ENCODE results near the gene GPR37.

The GPR37 gene

GRCh38 chr7:124796771-124797170 is 31.2 kb upstream of the GPR37 start:
- Histone ChIP-seq H3K9me3 (ENCODE audit: control insufficient read depth, insufficient read depth, low read length) (no peaks in the 10 kb centered on the region), H3K27ac (ENCODE audit: low read length) (no peak overlapping the region), H3K4me3 (ENCODE audit: low read length) (no peak overlapping the region), H3K27me3 (ENCODE audit: control insufficient read depth, insufficient read depth, low read length) (no peaks in the 10 kb centered on the region), H3K4me1 (ENCODE audit: control insufficient read depth, insufficient read depth, low read length) (no peaks in the 10 kb centered on the region), H3K36me3 (ENCODE audit: control insufficient read depth, insufficient read depth, low read length) (no peaks in the 10 kb centered on the region)
- no peak for DNase-seq (ENCODE audit: low read depth, low spot score)
- WGBS (ENCODE audit: insufficient coverage, insufficient read length): no CpG with 5 or more reads among the region's 2 CpGs

- Histone ChIP-seq H3K36me3 (ENCODE audit: control insufficient read depth, insufficient read depth, low read length) (no peaks in the 10 kb centered on the region), H3K27me3 (ENCODE audit: control insufficient read depth, insufficient read depth, low read length) (no peaks in the 10 kb centered on the region), H3K4me3 (ENCODE audit: low read length) (no peak overlapping the region), H3K4me1 (ENCODE audit: control insufficient read depth, insufficient read depth, low read length) (no peaks in the 10 kb centered on the region), H3K27ac (ENCODE audit: low read length) (no peak overlapping the region), H3K9me3 (ENCODE audit: control insufficient read depth, insufficient read depth, low read length) (no peaks in the 10 kb centered on the region)
- DNase-seq (ENCODE audit: low read depth, low spot score): no peak
- WGBS (ENCODE audit: insufficient coverage, insufficient read length): 100% methylated on average over 1 of the region's 3 CpGs
Observed at GRCh38 chr7:124792696-124793095, 27.1 kb upstream of the GPR37 start.

GRCh38 chr7:124792002-124792401 is 26.4 kb upstream of the GPR37 start:
- Histone ChIP-seq H3K4me1 (ENCODE audit: control insufficient read depth, insufficient read depth, low read length) (no peaks in the 10 kb centered on the region), H3K36me3 (ENCODE audit: control insufficient read depth, insufficient read depth, low read length) (no peaks in the 10 kb centered on the region)

GRCh38 chr7:124791426-124791825 is 25.8 kb upstream of the GPR37 start:
- H3K27me3 ChIP-seq (ENCODE audit: control insufficient read depth, insufficient read depth, low read length): no peaks in the 10 kb centered on the region
- no CpG with 5 or more reads among the region's 4 CpGs for WGBS (ENCODE audit: insufficient coverage, insufficient read length)
- DNase-seq (ENCODE audit: low read depth, low spot score): no peak

More at GRCh38 chr7:124792002-124792401, 26.4 kb upstream of the GPR37 start:
- H3K9me3 ChIP-seq (ENCODE audit: control insufficient read depth, insufficient read depth, low read length): no peaks in the 10 kb centered on the region
- H3K27me3 ChIP-seq (ENCODE audit: control insufficient read depth, insufficient read depth, low read length): no peaks in the 10 kb centered on the region
- H3K27ac ChIP-seq (ENCODE audit: low read length): no peak overlapping the region
- DNase-seq (ENCODE audit: low read depth, low spot score): no peak
- H3K4me3 ChIP-seq (ENCODE audit: low read length): no peak overlapping the region

GRCh38 chr7:124790645-124791044 is 25.1 kb upstream of the GPR37 start:
- Histone ChIP-seq H3K36me3 (ENCODE audit: control insufficient read depth, insufficient read depth, low read length) (no peaks in the 10 kb centered on the region), H3K27me3 (ENCODE audit: control insufficient read depth, insufficient read depth, low read length) (no peaks in the 10 kb centered on the region), H3K4me3 (ENCODE audit: low read length) (no peak overlapping the region), H3K9me3 (ENCODE audit: control insufficient read depth, insufficient read depth, low read length) (no peaks in the 10 kb centered on the region), H3K27ac (ENCODE audit: low read length) (no peak overlapping the region), H3K4me1 (ENCODE audit: control insufficient read depth, insufficient read depth, low read length) (no peaks in the 10 kb centered on the region)
- WGBS (ENCODE audit: insufficient coverage, insufficient read length): no CpG with 5 or more reads among the region's 6 CpGs
- no peak for DNase-seq (ENCODE audit: low read depth, low spot score)

More at GRCh38 chr7:124791426-124791825, 25.8 kb upstream of the GPR37 start:
- Histone ChIP-seq H3K4me1 (ENCODE audit: control insufficient read depth, insufficient read depth, low read length) (no peaks in the 10 kb centered on the region), H3K27ac (ENCODE audit: low read length) (no peak overlapping the region), H3K9me3 (ENCODE audit: control insufficient read depth, insufficient read depth, low read length) (no peaks in the 10 kb centered on the region), H3K4me3 (ENCODE audit: low read length) (no peak overlapping the region), H3K36me3 (ENCODE audit: control insufficient read depth, insufficient read depth, low read length) (no peaks in the 10 kb centered on the region)

- H3K4me3 ChIP-seq (ENCODE audit: low read length): no peak overlapping the region
- H3K36me3 ChIP-seq (ENCODE audit: control insufficient read depth, insufficient read depth, low read length): no peaks in the 10 kb centered on the region
- H3K27me3 ChIP-seq (ENCODE audit: control insufficient read depth, insufficient read depth, low read length): no peaks in the 10 kb centered on the region
- WGBS (ENCODE audit: insufficient coverage, insufficient read length): no CpG with 5 or more reads among the region's 6 CpGs
- no peak overlapping the region for H3K27ac ChIP-seq (ENCODE audit: low read length)
- DNase-seq (ENCODE audit: low read depth, low spot score): no peak
- H3K4me1 ChIP-seq (ENCODE audit: control insufficient read depth, insufficient read depth, low read length): 0 out of 2 replicates have a peak, but pooled peaks cover 1% of the 10 kb centered on the region
- no peaks in the 10 kb centered on the region for H3K9me3 ChIP-seq (ENCODE audit: control insufficient read depth, insufficient read depth, low read length)
Observed at GRCh38 chr7:124785994-124786393, 20.4 kb upstream of the GPR37 start.

- Histone ChIP-seq H3K27ac (ENCODE audit: low read length) (no peak overlapping the region), H3K9me3 (ENCODE audit: control insufficient read depth, insufficient read depth, low read length) (no peaks in the 10 kb centered on the region), H3K4me1 (ENCODE audit: control insufficient read depth, insufficient read depth, low read length) (0 out of 2 replicates have a peak, but pooled peaks cover 1% of the 10 kb centered on the region), H3K4me3 (ENCODE audit: low read length) (no peak overlapping the region), H3K36me3 (ENCODE audit: control insufficient read depth, insufficient read depth, low read length) (no peaks in the 10 kb centered on the region), H3K27me3 (ENCODE audit: control insufficient read depth, insufficient read depth, low read length) (no peaks in the 10 kb centered on the region)
- peak; percentile 52 for DNase-seq (ENCODE audit: low read depth, low spot score)
- no CpG with 5 or more reads among the region's 9 CpGs for WGBS (ENCODE audit: insufficient coverage, insufficient read length)
Observed at GRCh38 chr7:124784879-124785818, 19.6 kb upstream of the GPR37 start.

GRCh38 chr7:124783271-124783670 is 17.7 kb upstream of the GPR37 start:
- H3K4me3 ChIP-seq (ENCODE audit: low read length): no peak overlapping the region
- no peaks in the 10 kb centered on the region for H3K27me3 ChIP-seq (ENCODE audit: control insufficient read depth, insufficient read depth, low read length)
- WGBS (ENCODE audit: insufficient coverage, insufficient read length): 100% methylated on average over 1 of the region's 5 CpGs
- H3K36me3 ChIP-seq (ENCODE audit: control insufficient read depth, insufficient read depth, low read length): no peaks in the 10 kb centered on the region
- H3K4me1 ChIP-seq (ENCODE audit: control insufficient read depth, insufficient read depth, low read length): 0 out of 2 replicates have a peak, but pooled peaks cover 1% of the 10 kb centered on the region
- no peaks in the 10 kb centered on the region for H3K9me3 ChIP-seq (ENCODE audit: control insufficient read depth, insufficient read depth, low read length)
- no peak overlapping the region for H3K27ac ChIP-seq (ENCODE audit: low read length)
- DNase-seq (ENCODE audit: low read depth, low spot score): no peak

GRCh38 chr7:124781907-124782734 is 16.5 kb upstream of the GPR37 start:
- Histone ChIP-seq H3K4me1 (ENCODE audit: control insufficient read depth, insufficient read depth, low read length) (0 out of 2 replicates have a peak, but pooled peaks cover 1% of the 10 kb centered on the region), H3K27ac (ENCODE audit: low read length) (no peak overlapping the region), H3K4me3 (ENCODE audit: low read length) (no peak overlapping the region), H3K27me3 (ENCODE audit: control insufficient read depth, insufficient read depth, low read length) (no peaks in the 10 kb centered on the region), H3K9me3 (ENCODE audit: control insufficient read depth, insufficient read depth, low read length) (no peaks in the 10 kb centered on the region), H3K36me3 (ENCODE audit: control insufficient read depth, insufficient read depth, low read length) (no peaks in the 10 kb centered on the region)
- DNase-seq (ENCODE audit: low read depth, low spot score): no peak
- no CpG with 5 or more reads among the region's 12 CpGs for WGBS (ENCODE audit: insufficient coverage, insufficient read length)

GRCh38 chr7:124781418-124781817 is 15.8 kb upstream of the GPR37 start:
- WGBS (ENCODE audit: insufficient coverage, insufficient read length): no CpG with 5 or more reads among the region's 2 CpGs

More at GRCh38 chr7:124781418-124781817, 15.8 kb upstream of the GPR37 start:
- DNase-seq (ENCODE audit: low read depth, low spot score): no peak
- H3K4me1 ChIP-seq (ENCODE audit: control insufficient read depth, insufficient read depth, low read length): 0 out of 2 replicates have a peak, but pooled peaks cover 1% of the 10 kb centered on the region
- H3K27me3 ChIP-seq (ENCODE audit: control insufficient read depth, insufficient read depth, low read length): no peaks in the 10 kb centered on the region
- no peak overlapping the region for H3K4me3 ChIP-seq (ENCODE audit: low read length)
- no peaks in the 10 kb centered on the region for H3K36me3 ChIP-seq (ENCODE audit: control insufficient read depth, insufficient read depth, low read length)
- no peaks in the 10 kb centered on the region for H3K9me3 ChIP-seq (ENCODE audit: control insufficient read depth, insufficient read depth, low read length)
- no peak overlapping the region for H3K27ac ChIP-seq (ENCODE audit: low read length)

Data from iPS DF 6.9 (cell line).